ENCODE results near the gene ZP3.
"Not testable (repeated sequence)": the region's sequence is repeated elsewhere in the genome, so short reads cannot be mapped to it uniquely, and the experiment has no call there.

The ZP3 gene

DNA sequence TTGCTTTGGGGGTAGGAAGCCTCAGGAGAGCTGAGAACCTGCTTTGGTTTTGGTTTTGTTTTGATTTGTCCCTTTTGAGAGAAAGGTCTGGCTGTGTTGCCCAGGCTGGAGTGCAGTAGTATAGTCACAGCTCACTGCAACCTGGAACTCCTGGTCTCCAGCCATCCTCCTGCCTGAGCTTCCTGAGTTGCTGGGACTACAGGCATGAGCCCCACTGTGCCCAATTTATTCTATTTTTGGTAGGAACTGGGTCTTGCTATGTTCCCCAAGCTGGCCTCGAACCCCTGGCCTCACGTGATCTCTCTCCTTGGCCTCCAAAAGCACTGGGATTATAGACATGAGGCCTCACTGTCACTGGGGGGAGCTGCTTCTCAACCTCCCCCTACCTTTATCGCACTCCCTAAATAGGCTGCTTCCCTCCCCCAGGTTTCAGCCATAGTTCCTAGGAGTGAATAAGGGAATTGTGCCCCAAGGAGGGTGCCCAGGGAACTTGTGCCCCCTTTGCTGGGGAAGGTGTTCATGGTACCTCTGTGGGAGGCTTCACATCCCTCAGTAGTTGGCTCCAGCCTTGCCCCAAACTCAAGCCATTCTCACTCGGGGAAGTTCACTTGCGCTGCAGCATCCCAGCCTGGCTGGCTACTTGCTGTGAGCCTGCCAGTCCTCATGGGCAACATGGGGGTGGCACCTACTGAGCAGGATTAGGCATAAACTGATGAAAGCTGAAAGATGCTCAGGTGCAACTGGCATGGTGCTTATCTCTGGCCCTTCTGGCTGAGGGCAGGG is 18.1 kb downstream of the ZP3 start:
- DNase-seq (ENCODE audit: low read depth) = not testable (repeated sequence)

DNA sequence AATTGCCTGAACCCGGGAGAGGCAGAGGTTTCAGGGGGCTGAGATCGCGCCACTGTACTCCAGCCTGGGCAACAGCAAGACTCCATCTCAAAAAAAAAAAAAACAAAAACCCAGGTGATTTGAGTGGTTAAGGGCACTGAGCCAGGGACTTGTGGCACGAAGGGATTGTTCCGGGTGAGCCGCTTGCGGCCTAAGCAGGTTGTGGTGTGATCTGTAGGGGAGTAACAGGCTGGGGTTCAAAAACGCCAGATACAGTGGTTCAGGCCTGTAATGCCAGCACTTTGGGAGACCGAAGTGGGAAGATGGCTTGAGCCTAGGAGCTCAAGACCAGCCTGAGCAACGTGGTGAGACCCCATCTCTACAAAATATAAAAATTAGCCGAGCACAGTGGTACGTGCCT is 19.1 kb downstream of the ZP3 start:
- not testable (repeated sequence) for DNase-seq (ENCODE audit: low read depth)

GRCh38 chr7:76445577-76446008 is 20.8 kb downstream of the ZP3 start:
- peak; percentile 89 for DNase-seq (ENCODE audit: low read depth)

DNA sequence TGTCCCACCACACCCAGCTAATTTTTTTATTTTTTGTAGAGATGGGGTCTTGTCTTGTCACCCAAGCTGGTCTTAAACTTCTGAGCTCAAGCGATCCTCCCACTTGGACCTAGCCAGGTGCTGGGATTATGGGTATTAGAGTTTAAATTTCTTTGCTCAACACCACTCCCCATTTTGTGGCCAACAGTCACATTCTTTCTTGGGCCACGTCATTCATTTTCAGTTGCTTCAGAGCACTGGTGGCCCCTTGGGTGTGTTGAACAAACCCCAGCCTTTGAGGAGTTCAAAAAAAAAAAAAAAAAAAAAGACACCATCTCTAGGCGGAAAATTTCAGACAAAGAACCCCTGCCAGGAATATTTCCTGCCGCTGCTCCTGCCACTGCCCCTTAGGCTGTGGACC is 32.3 kb downstream of the ZP3 start:
- not testable (repeated sequence) for DNase-seq (ENCODE audit: low read depth)

GRCh38 chr7:76458504-76458903 is 33.8 kb downstream of the ZP3 start:
- DNase-seq (ENCODE audit: low read depth) = not testable (repeated sequence)

DNA sequence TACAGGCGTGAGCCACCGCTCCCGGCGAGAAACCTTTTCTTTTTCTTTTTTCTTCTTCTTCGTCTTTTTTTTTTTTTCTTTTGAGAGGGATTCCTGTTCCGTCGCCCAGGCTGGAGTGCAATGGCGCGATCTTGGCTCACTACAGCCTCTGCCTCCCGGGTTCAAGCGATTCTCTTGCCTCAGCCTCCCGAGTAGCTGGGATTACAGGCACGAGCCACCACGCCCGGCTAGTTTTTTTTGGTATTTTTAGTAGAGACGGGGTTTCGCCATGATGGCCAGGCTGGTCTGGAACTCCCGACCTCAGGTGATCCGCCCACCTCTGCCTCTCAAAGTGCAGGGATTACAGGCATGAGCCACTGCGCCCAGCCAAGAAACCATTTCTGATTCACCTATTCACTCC is 36.0 kb downstream of the ZP3 start:
- not testable (repeated sequence) for DNase-seq (ENCODE audit: low read depth)

DNA sequence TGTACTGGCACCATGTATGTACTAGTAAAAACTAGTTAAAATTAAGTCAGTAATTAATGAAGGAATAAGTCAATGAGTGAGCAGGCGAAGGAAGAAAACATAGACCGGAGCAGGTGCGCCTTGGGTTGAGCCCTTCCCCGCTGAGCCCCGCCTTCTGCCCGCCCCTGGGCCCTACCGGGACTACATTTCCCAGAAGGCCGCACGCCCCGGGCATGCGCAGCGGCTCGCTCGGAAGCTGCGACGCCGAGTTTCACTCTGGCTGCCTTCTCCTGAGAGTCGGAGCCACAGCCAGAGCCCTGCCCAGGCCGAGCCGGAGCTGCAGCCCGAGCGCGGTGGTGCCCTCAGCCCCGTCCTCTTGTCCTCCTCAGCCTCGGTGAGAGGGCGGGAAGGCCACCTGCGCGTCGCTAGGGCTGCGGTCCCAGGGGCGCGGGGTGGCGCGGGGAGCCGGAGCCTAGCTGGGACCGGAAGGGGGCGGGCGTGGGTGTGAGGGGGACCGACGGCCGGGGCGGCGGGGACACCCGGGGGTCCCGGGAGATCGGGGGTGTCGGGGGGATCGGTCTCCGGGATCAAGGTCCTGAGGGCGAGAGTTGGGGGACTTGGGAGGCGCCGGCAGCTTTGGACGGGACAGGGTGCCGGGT is 36.8 kb downstream of the ZP3 start, which contains the start of gene DTX2:
Gene DTX2 (plus strand): TSS at position 246 of the 638 bp plus-strand sequence. CDS start 18,801 bp downstream, outside the sequence.
- not testable (repeated sequence) for DNase-seq (ENCODE audit: low read depth)

GRCh38 chr7:76462271-76462882 is 37.6 kb downstream of the ZP3 start:
- DNase-seq (ENCODE audit: low read depth) = not testable (repeated sequence)

- DNase-seq (ENCODE audit: low read depth) = not testable (repeated sequence)
Observed at GRCh38 chr7:76464959-76465358, 40.2 kb downstream of the ZP3 start.

DNA sequence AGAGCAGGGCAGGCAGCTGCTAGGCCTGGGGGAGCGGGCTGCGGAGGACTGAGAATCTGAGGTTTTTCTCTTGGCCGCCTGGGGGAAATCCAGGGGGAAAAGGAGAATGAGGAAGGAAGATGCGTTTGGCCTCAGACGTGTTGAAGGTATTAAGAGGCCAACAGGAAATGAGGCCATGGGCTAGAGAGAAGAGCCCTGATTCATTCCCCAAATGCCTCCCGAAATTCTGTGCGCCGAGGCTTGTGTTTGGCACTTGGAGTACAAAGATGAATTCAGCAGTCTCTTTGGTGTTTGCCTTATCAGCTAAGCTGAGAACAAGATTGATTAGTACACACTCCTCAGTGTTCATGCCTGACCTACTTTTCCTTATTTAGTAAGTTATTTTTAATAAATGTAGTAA is 41.2 kb downstream of the ZP3 start:
- not testable (repeated sequence) for DNase-seq (ENCODE audit: low read depth)

DNA sequence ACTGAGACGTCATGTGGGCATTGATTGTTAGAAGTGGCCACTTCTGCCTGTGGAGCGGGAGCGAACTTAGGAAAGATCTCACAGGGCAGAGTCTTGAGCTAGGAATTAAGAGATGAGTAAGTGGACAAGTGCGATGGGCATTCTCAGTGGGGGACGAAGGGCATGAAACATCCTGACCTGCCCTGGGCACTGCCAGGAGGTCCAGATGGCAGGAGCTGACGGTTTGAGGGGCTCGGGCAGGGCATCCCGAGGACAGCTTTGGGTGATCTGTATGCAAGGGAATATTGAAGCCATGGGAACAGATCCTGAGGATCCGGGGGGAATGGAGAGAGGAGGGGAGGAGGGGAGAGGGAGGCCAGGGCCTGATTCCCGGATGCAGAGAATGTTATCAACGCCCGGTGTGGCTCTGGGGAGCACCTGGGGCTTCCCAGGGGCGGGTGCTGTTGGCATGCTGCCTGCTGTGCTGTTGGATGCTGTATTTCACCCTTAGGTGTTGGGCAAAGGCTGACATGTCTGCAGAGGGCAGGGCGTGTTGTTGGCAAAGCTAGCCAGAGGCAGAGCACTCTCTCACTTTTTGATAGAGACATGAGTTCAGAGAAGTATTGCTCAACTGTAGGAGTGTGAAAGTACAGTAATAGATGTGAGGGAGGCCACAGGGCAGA is 43.1 kb downstream of the ZP3 start:
- DNase-seq (ENCODE audit: low read depth) = not testable (repeated sequence)

DNA sequence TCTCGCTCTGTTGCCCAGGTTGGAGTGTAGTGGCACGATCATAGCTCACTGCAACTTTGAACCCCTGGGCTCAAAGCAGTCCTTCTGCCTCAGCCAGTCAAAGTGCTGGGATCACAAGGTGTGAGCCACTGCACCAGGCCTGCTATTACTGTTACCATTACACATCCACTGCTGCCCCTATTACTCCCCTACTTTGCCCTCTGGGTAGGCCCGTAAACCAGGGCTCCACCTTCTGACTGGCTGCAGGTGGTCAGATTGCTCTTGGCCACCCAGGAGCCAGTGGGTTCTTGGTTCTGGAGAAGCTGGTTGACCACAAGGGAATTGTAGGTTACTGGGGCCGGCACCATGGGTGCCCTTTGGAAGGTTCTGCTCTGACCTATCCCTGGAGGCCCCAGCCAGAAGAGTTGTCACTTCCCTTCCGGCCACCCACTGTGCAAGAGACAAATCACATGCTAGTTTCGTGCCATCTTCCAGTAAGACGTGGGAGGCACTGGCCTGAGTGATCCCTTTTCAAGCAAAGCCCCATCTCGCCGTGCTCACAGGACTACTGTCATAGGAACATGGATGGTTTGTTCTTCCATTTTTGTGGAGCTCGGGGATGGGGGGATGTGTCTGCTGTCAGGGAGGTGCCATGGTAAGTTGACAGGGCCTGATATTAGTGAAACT is 46.9 kb downstream of the ZP3 start:
- DNase-seq (ENCODE audit: low read depth) = not testable (repeated sequence)

- not testable (repeated sequence) for DNase-seq (ENCODE audit: low read depth)
Observed at GRCh38 chr7:76473097-76473496, 48.3 kb downstream of the ZP3 start.

GRCh38 chr7:76476280-76476679 is 51.5 kb downstream of the ZP3 start:
- DNase-seq (ENCODE audit: low read depth) = not testable (repeated sequence)

DNA sequence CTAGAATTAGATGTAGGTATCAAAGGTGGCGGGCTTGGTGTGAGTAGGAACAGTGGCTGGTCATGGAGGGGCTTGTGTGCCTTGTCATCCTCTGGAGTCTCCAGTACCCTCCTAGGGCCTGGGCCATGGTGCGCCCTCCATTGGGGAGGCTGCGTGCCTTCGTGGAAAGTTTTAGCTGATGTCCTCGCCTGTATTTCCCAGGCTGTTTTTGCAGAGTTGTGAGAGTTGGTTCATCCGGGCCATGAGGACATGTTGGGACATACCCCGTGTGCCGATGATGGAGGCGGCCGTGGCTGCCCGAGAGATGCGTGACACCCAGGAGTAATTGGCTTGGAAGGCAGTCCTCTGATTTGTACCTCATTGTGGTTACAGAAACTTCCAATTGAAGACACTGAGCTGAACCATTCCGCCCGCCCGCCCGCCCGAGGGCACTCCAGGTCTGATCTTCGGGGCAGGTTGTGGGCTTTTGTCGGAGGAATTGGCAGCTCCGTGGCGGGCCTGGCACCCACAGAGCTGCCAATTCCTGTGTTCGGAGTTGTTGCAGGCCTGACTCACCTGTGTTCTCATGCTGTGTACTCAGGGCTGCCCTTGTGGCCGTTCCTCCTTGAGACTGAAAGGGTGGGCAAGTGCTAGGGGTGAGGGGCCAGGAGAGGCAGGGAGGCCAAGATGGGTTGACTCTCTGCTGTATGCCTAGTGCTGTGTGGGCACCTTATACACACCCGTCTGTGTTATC is 52.2 kb downstream of the ZP3 start:
- not testable (repeated sequence) for DNase-seq (ENCODE audit: low read depth)

DNA sequence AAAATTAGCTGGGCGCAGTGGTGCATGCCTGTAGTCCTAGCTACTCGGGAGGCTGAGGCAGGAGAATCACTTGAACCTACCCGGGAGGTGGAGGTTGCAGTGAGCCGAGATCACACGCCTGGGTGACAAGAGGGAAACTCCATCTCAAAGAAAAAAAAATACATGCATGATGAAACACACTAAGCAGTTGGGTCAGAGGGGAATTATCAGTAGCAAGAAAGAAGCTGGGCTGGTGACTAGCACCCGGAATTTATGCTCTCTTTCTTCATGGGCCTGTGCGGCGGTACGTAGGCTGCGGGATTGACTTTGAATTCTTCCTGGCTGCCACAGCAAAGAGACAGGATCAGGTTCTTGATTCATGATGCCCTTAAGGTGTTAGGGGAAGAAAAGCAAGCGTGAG is 54.9 kb downstream of the ZP3 start:
- DNase-seq (ENCODE audit: low read depth) = not testable (repeated sequence)

DNA sequence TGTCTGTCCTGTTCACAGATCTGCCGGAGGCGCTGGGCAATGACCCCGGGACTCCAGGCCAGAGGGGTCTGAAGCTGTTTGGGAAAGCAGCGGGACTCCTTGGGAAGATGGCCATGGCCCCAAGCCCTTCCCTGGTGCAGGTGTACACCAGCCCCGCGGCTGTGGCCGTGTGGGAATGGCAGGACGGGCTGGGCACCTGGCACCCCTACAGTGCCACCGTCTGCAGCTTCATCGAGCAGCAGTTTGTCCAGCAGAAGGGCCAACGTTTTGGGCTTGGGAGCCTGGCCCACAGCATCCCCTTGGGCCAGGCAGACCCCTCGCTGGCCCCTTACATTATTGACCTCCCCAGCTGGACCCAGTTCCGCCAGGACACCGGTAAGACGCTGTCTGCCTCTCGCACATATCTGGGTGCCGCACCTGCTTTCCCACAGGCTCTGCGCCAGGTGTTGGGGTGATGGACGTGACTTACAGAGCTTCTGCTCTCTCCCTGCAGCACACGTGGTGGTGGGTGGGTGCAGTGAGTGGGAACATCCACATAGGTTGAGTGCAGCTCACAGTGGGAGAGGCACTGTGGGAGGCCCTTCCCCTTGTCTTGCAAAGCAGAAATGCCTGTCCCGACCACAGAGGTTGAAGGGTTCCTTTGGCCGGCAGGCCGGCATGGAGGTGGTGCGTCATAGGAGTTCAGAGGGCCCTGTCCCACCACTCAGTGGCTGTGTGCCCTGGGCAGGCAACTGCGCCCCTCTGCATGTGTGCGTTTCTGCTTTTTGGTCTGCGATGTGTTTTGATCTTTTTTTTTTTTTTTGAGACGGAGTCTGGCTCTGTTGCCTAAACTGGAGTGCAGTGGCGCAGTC is 55.9 kb downstream of the ZP3 start:
- DNase-seq (ENCODE audit: low read depth) = not testable (repeated sequence)

GRCh38 chr7:76482660-76483059 is 57.9 kb downstream of the ZP3 start:
- DNase-seq (ENCODE audit: low read depth) = not testable (repeated sequence)

DNA sequence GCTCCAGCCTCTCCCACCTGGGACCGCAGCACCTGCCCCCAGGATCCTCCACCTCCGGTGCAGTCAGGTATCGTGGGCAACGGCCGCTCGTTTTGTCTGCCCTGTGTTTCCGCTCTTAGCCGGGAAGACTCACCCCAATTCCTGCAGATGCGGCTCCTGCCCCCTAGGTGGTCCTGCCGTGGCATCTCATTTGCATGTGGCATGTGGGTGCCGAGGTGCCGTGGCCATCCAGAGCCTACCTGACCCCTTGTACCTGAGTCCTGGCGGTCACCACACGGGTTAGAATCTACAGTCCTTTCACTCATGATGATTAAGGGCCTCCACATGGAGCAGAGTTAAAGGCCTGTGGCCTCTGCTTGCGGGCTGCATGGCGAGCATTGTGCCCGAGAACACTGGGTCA is 58.3 kb downstream of the ZP3 start:
- not testable (repeated sequence) for DNase-seq (ENCODE audit: low read depth)

DNA sequence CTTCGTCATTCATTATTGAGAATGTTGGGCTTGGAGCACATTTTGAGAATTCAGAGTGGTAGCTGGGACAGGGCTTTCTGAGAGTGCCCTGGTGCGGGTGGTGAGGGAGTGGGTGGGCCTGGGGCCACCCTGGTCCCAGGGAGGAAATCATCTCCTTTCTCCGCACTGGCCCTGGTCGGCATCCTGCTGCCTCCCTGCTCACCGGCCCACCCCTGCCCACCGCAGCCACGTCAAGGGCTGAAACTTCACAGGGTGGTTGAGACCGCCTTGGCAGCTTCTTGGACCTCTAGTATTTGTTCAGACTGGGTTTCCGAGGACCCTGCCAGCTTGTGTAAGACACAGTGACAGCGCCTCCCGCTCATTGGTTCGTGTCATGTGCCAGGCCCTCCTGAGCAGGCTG is 59.7 kb downstream of the ZP3 start:
- DNase-seq (ENCODE audit: low read depth) = not testable (repeated sequence)
